ENCODE measurements around the gene GBP4. TPM values are rescaled to one million over a fixed set of nuclear protein-coding genes. Genes with fewer than 3 reads are reported as not detected.

The GBP4 gene
- total RNA-seq, 1 donor from 2014 or later: 5.9 TPM

GRCh38 chr1:89175601-89176256 is 23.0 kb downstream of the GBP4 start, which contains the start of gene GBP7:
GBP7 (minus strand) TSS chr1:89176003; CDS start chr1:89171935, 4,068 bp downstream.
- intact Hi-C loops (cut with DNase I): no loop called here
- ATAC-seq: no peak
- no peak for DNase-seq (ENCODE audit: missing footprints)

- no peak for ATAC-seq
- intact Hi-C loops (cut with DNase I): no loop called here
- DNase-seq (ENCODE audit: missing footprints): no peak
Observed at GRCh38 chr1:89174491-89174890, 24.3 kb downstream of the GBP4 start.

GRCh38 chr1:89172468-89173143 is 26.1 kb downstream of the GBP4 start:
- intact Hi-C loops (cut with DNase I): no loop called here
- ATAC-seq (no peak), DNase-seq (ENCODE audit: missing footprints) (no peak)

GRCh38 chr1:89171067-89171438 is 27.7 kb downstream of the GBP4 start:
- ATAC-seq: no peak
- no peak for DNase-seq (ENCODE audit: missing footprints)
- intact Hi-C loops (cut with DNase I): no loop called here

- DNase-seq (ENCODE audit: missing footprints) (no peak), ATAC-seq (no peak)
- intact Hi-C loops (cut with DNase I): no loop called here
Observed at GRCh38 chr1:89170170-89171066, 28.3 kb downstream of the GBP4 start.

- DNase-seq (ENCODE audit: missing footprints) (no peak), ATAC-seq (no peak)
- intact Hi-C loops (cut with DNase I): no loop called here
Observed at GRCh38 chr1:89169166-89169565, 29.6 kb downstream of the GBP4 start.

- intact Hi-C loops (cut with DNase I): no loop called here
- DNase-seq (ENCODE audit: missing footprints) (no peak), ATAC-seq (no peak)
Observed at GRCh38 chr1:89167590-89168230, 31.0 kb downstream of the GBP4 start.

- DNase-seq (ENCODE audit: missing footprints) (no peak), ATAC-seq (no peak)
- intact Hi-C loops (cut with DNase I): no loop called here
Observed at GRCh38 chr1:89166705-89167104, 32.0 kb downstream of the GBP4 start.

- no peak for DNase-seq (ENCODE audit: missing footprints)
- ATAC-seq: no peak
- intact Hi-C loops (cut with DNase I): no loop called here
Observed at GRCh38 chr1:89165811-89166210, 32.9 kb downstream of the GBP4 start.

GRCh38 chr1:89151047-89151446 is 47.7 kb downstream of the GBP4 start:
- no peak for DNase-seq (ENCODE audit: missing footprints)
- intact Hi-C loops (cut with DNase I): no loop called here
- ATAC-seq: no peak

GRCh38 chr1:89149976-89150375 is 48.8 kb downstream of the GBP4 start:
- ATAC-seq (no peak), DNase-seq (ENCODE audit: missing footprints) (no peak)
- intact Hi-C loops (cut with DNase I): no loop called here

GRCh38 chr1:89149229-89149628 is 49.5 kb downstream of the GBP4 start:
- ATAC-seq (peak; percentile 64), DNase-seq (ENCODE audit: missing footprints) (no peak)
- intact Hi-C loops (cut with DNase I): no loop called here

- DNase-seq (ENCODE audit: missing footprints): no peak
- intact Hi-C loops (cut with DNase I): no loop called here
- ATAC-seq: no peak
Observed at GRCh38 chr1:89147678-89148658, 50.8 kb downstream of the GBP4 start.

- no peak for DNase-seq (ENCODE audit: missing footprints)
- ATAC-seq: no peak
- intact Hi-C loops (cut with DNase I): no loop called here
Observed at GRCh38 chr1:89146721-89147120, 52.0 kb downstream of the GBP4 start.

- intact Hi-C loops (cut with DNase I): no loop called here
- no peak for ATAC-seq
- no peak for DNase-seq (ENCODE audit: missing footprints)
Observed at GRCh38 chr1:89143484-89143883, 55.3 kb downstream of the GBP4 start.

- ATAC-seq: no peak
- intact Hi-C loops (cut with DNase I): no loop called here
- no peak for DNase-seq (ENCODE audit: missing footprints)
Observed at GRCh38 chr1:89142160-89142559, 56.6 kb downstream of the GBP4 start.

GRCh38 chr1:89133747-89134146 is 65.0 kb downstream of the GBP4 start:
- intact Hi-C loops (cut with DNase I): loop anchor here (5.0 kb wide), 1 partner anchor 64 kb away; the partner anchor contains the start of gene GBP4
- no peak for DNase-seq (ENCODE audit: missing footprints)
- no peak for ATAC-seq
